Posterior cingulate gyrus (tissue), 11 donors: ENCODE results near the gene ABCG5.

Source experiments
- DNase-seq, 10 donors: peaks; one replicate each; pipeline versions ENCODE4 v3.0.0 to v3.0.0-alpha.2; 2020 to 2021; ENCODE audit warnings: mixed read lengths in 3 of 10
- intact Hi-C: fragments of 100-400 bp; cut with DNase I; formaldehyde crosslinking; loops from one replicate; pipeline ENCODE4 v1.15.1; 2023

ABCG5 gene

GRCh38 chr2:43766006-43766405 is 72.6 kb downstream of the ABCG5 start:
- intact Hi-C loops: no loop called here

DNA sequence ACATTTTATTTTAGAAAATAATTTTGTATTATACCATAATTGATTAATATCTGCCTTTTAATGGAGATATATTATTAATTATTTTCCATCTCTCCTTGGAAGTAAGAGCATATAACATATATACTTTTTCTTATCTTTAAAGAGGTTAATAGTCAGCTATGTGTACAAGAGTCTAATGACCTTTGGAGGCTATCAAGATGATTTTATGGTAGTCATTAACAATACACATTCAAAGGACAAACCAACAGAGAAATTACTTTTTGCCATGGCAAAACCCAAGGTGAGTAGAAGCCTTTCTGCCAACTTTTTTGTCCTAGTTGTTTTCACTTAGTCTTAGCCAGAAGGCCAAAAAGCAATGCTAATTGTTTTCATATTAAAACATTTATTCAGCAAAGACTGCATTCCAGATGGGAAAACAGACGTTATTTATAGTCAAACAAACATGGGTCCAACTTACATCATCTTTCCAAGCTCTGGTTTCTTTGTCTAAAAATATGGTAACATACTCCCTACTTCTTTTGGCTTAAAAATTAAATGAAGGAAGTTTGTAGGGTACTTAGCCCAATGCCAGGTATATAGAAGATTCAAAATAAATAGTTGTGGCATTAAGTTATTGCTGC is 74.4 kb downstream of the ABCG5 start:
- DNase-seq: no peak
- intact Hi-C loops: no loop called here

More at GRCh38 chr2:43766006-43766405, 72.6 kb downstream of the ABCG5 start:
- no peak for DNase-seq

- DNase-seq: no peak
- intact Hi-C loops: no loop called here
These were observed 75.5 kb downstream of the ABCG5 start for GRCh38 chr2:43763091-43763490.
